ENCODE measurements around the gene SYT2.
"Not testable (repeated sequence)": the region's sequence is repeated elsewhere in the genome, so short reads cannot be mapped to it uniquely, and the experiment has no call there.

Gene SYT2

DNA sequence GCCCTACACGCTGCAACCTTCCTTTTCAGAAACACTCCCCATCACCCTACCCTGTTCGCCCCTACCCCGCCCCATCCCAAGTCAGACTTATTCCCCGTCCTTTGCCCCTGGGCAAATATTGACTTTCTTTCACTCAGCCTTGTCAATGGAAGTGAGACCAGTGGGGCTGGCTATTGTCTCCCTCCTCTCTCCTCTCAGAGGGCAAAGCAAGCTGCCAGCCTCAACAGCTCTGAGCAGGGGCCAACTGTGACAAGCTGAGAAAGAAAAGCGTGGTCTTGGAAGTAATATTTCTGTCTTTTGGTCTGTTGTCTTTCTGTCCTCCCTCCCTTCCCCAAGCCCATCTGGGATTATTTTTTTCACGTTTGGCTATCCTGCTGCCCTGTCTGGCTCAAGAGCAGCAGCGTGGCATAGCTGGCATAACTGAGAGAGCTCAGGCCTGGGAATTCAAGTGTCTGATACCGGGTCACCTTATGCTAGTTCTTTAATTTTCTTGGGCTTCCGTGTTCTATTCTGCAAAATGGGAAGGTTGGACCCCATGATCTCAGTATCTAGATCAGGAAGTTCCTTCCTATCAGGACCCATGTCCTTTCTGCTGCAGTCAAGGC is 71.5 kb downstream of the SYT2 start:
- DNase-seq: not testable (repeated sequence)

- no peak for DNase-seq
These were observed 72.1 kb downstream of the SYT2 start for GRCh38 chr1:202638019-202638700.

GRCh38 chr1:202637321-202638018 is 72.8 kb downstream of the SYT2 start:
- not testable (repeated sequence) for DNase-seq

GRCh38 chr1:202636171-202636570 is 74.1 kb downstream of the SYT2 start:
- DNase-seq: not testable (repeated sequence)

DNA sequence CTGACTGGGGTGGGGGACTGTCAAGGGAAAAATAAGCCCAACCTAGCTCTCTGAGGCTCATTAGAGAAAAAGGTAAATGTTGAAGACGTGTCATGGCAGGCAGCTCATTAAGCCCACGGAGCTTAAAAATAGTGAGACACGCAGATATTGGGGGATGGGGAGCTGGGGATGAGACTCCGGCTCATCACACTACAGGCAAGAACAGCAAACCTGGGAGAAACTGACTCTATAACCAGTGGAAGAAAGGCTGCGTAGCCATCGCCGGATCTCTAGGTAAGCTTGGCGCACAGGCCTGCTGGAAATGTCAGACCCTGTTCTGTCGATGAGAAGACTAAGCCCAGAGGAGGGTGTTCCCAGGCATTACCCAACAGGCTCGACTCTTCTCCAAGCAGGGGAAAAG is 78.0 kb downstream of the SYT2 start:
- no peak for DNase-seq

DNA sequence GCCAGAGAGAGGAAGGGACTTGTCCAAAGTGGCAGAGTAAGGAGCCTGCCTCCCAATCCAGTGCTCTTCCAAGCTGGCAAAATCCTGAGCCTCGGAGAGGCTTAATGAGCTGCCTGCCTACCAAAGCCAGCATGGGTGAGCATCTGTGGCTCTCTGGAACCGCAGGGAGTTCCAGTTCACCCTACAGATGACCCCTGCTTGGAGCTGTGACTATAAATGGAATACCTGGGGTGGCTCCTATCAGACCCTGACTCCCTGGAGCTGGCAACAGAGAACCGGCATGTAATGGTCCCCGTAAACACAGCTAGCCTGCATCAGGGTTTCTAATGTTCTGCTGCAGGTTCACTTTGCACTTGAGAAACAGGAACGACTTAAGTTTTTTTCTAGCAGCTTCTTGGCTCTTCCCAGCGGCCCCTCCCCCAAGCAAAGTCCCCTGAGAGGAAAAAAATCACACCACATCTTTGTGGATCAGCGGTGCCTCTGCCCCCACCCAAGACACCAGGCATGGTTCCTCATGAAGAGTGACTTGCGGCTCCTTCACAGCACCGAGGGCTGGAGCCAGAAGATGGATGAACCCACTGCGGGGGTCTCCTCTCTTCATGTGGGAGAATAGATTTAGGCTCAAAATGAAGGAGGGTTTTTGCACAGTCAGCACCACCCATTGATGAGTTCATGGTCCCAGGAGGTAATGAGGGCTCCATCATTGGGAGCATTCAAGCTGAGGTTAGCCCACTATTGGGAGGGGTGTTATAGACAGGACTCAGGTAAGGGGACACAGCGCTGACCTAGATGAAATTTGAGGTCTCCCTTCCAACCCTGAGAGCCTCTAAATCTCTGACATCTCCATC is 79.0 kb downstream of the SYT2 start:
- no peak for DNase-seq

- DNase-seq: no peak
These were observed 79.7 kb downstream of the SYT2 start for GRCh38 chr1:202630541-202630940.

DNA sequence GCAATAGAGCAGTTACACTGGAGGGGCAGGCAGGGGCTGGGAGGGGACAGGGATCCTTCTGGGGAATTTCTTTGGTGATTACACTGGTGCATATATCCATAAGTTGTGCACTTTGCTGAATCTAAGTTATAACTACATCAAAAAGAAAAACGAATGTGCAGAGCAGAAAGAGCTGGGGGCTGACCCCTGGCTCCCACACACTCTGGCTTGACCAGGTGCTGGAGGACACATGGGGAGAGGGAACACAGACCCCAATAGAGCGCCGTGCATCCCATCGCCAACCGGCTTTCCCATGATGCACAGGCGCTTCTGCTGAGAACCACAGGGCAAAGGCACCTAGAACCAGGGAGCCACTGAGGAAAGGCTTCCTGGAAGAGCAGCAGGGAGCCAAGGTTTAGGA is 80.2 kb downstream of the SYT2 start:
- DNase-seq: not testable (repeated sequence)

DNA sequence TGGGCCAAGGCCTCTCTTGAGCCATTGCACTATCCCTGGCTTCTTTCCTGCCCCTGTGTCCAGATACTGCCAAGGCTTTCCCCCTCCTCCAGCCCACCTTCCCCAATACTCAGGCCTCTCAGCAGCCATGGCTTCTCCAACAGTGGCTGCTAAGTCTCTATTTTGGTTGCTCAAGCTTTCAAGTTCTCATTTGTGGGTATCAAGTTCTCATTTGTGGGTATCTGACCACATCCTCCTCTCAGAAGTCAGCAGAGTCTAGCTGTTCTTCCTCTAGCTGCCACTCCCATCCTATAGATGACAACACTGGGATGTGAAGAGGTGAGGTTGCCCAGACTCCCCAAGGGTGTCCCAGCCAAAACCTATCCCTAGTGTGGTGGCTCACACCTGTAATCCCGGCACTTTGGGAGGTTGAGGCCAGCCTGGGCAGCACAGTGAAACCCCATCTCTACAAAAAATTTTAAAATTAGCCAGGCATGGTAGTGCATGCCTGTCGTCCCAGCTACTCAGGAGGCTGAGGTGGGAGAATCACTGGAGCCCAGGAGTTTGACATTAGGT is 80.9 kb downstream of the SYT2 start:
- DNase-seq: not testable (repeated sequence)

DNA sequence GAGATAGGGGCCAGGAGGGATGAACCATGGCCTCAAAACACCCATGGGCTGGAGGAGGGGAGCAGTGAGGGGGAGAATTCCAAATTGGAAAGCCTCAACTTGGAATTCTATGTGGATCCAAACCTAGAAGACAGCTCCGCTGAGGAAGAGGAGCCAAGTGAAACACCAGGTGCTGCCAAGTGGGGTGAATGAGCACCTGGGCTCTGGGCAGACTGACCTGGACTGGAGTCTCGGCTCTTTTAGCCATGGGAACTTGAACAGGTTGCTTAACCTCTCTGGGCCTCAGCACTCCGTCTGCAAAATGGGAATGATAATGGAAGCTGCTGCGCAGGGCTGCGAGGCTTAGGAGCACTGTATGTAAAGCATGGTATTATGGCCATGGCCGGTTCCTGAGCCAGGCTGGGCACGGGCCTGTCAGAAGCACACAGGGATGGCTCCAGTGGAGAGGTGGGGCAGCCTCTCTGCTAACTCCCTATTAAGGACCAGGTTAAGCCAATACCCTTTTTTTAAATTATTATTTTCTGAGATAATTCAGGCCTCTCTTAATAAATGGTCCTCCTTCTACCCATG is 81.5 kb downstream of the SYT2 start:
- no peak for DNase-seq

- no peak for DNase-seq
These were observed 82.3 kb downstream of the SYT2 start for GRCh38 chr1:202627841-202628565.

DNA sequence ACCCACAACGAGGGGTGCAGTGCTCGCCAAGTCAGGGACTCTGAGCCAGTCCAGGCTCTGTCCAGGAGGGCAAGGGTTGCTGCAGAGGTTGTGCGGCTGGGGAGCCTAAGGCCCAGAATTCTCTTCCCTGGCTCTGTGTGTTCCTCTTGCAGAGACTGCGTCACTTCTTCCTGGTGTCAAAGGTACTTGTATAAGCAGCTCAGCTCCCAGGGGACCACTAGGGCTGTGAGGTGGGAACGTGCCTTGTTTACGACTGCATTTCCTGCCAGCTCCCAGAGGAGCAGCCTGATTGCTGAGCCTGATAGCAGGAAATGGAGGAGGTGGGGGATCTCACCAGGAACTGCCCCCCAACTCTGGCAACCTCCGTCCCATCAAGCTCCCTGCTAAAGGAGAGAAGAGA is 83.2 kb downstream of the SYT2 start:
- not testable (repeated sequence) for DNase-seq

GRCh38 chr1:202625416-202626360 is 84.6 kb downstream of the SYT2 start:
- DNase-seq: peak; percentile 53

DNA sequence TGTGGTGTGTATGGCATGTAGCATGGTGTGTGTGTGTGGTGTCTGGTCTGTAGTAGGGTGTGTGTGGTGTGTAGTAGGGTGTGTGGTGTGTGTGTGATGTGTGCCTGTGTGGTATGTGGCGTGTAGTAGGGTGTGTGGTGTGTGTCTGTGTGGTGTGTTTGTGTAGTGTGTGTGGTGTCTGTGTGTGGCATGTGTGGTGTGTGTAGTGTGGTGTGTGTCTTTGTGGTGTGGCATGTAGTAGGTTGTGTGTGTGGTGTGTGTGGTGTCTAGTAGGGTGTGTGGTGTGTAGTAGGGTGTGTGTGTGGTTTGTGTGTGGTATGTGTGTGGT is 85.5 kb downstream of the SYT2 start:
- no peak for DNase-seq

DNA sequence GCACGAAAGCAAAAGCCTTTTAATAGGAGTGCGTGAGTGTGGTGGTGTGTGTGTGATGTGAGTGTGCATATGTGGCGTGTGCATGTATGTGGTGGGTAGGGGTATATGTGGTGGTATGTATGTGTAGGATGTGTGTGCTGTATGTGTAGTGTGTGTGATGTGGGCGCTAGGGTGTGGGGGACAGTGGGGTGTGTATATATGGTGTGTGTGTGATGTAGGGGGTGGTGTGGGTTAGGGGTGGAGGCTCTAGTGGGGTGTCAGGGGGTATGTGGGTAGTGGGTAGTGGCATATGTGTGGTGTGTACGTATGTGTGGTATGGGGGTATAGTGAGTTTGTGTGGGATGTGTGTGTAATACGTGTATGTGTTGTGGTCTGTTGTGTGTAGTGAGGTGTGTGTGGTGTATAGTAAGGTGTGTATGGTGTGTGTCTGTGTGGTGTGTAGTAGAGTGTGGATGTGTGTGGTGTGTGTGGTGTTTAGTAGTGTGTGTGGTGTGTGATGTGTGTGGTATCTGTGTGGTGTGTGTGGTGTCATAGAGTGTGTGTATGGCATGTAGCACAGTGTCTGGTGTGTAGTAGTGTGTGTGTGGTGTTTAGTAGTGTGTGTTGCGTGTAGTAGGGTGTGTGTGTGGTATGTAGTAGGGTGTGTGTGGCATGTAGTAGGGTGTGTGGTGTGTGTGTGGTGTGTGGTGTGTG is 86.0 kb downstream of the SYT2 start:
- no peak for DNase-seq

GRCh38 chr1:202623476-202623875 is 86.8 kb downstream of the SYT2 start:
- not testable (repeated sequence) for DNase-seq

- no peak for DNase-seq
These were observed 87.2 kb downstream of the SYT2 start for GRCh38 chr1:202623075-202623474.

- DNase-seq: no peak
These were observed 87.9 kb downstream of the SYT2 start for GRCh38 chr1:202622388-202622787.

- DNase-seq: no peak
These were observed 88.8 kb downstream of the SYT2 start for GRCh38 chr1:202621446-202621845.

- not testable (repeated sequence) for DNase-seq
These were observed 90.2 kb downstream of the SYT2 start for GRCh38 chr1:202620036-202620435.

All from activated naive CD4-positive, alpha-beta T cell treated with anti-CD3 and anti-CD28 coated beads, Interleukin-2, amount 50 U/mL, for 16 hours (primary cell).